AG09319 (cell line): ENCODE data around the gene PLIN3.
"Not testable (repeated sequence)": the region's sequence is repeated elsewhere in the genome, so short reads cannot be mapped to it uniquely, and the experiment has no call there.

Source experiments
- DNase-seq: peaks from one replicate; pipeline ENCODE4 v3.0.0-alpha.2; 2010; ENCODE audit warnings: low read depth; ENCODE audit errors: extremely low read depth
- TF ChIP-seq, protein P1 (sequence below): IDR thresholded peaks from 2 replicates; pipeline ENCODE4 v1.5.1; 2011; ENCODE audit warnings: low read depth, mild to moderate bottlenecking, inconsistent platforms, low read length, moderate library complexity

PLIN3 gene

DNA sequence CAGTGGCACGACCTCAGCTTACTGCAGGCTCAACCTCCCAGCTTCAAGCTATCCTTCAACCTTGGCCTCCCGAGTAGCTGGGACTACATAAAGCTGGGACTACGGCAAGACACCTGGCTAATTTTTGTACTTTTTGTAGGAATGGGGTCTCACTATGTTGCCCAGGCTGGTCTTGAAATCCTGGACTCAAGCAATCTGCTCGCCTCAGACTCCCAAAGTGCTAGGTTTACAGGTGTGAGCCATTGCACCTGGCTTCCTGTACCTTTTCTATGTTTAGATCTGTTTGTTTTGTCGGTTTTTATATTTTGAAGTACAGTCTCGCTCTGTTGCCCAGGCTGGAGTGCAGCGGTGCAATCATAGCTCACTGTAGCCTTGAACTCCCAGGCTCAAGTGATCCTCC, 18.4 kb downstream of the PLIN3 start:
- TF ChIP-seq, protein P1, sequence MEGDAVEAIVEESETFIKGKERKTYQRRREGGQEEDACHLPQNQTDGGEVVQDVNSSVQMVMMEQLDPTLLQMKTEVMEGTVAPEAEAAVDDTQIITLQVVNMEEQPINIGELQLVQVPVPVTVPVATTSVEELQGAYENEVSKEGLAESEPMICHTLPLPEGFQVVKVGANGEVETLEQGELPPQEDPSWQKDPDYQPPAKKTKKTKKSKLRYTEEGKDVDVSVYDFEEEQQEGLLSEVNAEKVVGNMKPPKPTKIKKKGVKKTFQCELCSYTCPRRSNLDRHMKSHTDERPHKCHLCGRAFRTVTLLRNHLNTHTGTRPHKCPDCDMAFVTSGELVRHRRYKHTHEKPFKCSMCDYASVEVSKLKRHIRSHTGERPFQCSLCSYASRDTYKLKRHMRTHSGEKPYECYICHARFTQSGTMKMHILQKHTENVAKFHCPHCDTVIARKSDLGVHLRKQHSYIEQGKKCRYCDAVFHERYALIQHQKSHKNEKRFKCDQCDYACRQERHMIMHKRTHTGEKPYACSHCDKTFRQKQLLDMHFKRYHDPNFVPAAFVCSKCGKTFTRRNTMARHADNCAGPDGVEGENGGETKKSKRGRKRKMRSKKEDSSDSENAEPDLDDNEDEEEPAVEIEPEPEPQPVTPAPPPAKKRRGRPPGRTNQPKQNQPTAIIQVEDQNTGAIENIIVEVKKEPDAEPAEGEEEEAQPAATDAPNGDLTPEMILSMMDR: no peak
- DNase-seq: no peak

DNA sequence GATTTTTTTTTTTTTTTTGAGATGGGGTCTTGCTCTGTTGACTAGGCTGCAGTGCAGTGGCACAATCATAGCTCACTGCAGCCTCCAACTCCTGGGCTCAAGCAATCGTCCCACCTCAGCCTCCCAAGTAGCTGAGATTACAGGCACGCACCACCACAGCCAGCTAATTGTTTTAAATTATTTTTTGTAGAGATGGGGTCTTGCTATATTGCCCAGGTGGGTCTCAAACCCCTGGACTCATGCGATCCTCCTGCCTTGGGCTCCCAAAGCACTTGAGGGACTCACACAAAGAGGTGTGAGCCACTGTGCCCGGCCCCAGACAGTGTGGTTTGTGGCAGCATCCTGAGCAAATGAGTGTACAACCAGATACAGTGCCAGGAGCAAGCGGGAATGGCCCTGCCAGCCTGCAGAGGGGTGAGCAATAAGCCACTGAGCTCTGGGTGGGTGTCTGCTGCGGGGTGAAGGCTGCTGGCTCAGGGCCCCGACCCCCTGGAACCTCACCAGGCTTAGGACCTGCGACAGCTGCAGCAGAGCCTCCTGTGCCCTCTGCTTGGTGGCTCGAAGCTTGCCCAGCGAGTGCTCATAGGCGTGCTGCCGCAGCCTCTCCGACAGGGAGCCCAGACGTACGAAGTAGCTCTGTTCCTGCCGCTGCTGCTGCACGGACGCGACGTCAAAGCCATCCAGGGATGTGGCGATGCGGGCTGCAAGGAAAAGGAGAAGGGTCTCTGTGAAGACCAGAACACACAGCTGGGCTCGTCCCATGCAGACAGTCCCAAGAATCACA, 20.1 kb downstream of the PLIN3 start:
- TF ChIP-seq, protein P1: no peak
- no peak for DNase-seq

DNA sequence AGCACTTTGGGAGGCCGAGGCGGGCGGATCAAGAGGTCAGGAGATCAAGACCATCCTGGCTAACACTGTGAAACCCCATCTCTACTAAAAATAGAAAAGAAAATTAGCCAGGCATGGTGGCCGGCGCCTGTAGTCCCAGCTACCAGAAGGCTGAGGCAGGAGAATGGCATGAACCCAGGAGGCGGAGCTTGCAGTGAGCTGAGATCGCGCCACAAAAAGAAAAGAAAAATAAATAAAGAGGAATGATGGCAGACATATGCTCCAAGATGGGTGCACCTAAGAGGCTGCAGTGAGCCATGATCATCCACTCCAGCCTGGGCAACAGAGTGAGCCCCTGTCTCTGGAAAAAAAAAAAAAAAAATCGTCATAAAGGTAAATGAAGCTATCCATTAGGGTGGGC, 21.5 kb downstream of the PLIN3 start:
- DNase-seq: not testable (repeated sequence)

DNA sequence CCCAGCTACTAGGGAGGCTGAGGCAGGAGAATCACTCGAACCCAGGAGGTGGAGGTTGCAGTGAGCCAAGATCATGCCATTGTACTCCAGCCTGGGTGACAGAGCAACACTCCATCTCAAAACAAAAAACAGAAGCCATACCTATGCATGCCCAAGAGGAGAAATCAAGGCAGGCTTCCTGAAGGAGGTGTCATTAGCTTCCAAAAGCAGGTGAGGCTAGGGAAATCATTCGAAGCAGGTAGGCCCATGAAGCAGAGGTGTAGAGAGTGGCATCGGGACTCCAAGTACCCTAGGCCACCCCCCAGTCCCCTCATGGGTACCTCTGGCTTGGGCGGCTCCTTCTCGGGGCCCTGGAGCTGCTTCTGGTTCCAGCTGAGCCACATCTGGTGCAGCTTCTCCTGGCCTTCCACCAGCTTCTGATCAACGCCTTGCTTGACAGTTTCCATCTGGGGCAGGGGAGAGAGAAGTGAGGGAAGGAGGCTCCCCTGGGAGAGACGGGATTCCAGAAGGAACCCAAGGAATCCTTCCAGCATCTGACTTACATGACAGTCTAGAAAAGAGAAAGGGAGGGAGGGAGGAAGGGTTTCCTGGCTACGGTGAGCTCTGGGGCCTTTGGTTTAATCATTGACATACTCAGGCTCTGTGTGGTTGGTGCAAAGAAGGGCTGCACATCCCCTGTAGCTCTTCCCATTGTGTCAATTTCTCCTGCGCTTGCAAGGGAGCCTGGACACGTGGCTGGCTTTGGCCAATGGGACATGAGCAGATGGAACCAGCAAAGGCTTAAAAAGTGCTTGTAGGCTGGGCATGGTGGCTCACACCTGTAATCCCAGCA, 22.9 kb downstream of the PLIN3 start:
- TF ChIP-seq, protein P1: no peak
- no peak for DNase-seq

DNA sequence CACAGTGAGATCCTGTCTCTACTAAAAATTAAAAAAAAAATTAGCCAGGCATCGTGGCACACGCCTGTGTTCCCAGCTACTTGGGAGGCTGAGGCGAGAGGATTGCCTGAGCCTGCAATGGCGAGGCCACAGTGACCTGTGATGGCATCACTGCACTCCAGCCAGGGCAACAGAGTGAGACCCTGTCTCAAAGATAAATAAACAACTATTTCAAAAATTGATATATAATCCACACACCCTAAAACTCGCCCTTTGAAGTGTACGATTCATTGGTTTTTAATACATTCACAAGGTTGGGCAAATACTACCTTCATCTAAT, 23.9 kb downstream of the PLIN3 start:
- no peak for DNase-seq
- TF ChIP-seq, protein P1: no peak

DNA sequence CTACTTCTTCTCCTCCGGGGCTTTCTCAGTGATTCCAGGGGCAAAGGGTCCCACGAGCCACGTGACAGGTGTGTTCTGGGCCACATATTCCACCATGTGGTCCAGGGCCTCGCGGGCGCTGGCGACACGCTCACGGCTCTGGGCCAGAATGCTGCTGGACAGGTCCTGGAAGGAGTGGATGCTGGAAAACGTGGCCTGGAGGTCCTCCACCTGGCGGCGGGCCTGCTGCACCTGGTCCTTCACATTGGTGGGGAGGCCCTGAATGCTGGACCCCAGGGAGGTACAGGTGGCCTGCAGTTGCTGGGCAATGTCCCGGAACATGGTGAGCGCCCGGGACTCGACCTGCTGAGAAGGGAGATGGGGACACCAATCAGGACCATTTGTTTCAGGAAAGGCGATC, 28.3 kb downstream of the PLIN3 start:
- TF ChIP-seq, protein P1: no peak
- no peak for DNase-seq

DNA sequence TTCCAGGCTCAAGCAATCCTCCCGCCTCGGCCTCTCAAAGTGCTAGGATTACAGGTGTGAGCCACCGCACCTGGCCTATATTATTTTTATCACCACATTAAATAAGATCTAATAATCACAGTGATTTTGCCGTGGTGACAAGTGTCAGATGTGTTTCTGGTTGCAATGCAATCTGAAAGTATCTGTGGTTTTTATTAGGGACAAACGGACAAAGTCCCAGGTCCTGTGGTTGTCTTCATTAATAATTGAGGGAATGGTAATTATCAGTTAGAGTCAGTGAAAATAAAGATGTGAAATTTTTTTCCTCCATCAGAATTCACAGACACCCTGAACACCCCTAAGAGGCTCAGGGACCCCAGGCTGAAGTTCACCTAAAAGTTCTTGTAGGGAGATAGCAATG, 34.7 kb downstream of the PLIN3 start:
- no peak for DNase-seq
- TF ChIP-seq, protein P1: no peak

DNA sequence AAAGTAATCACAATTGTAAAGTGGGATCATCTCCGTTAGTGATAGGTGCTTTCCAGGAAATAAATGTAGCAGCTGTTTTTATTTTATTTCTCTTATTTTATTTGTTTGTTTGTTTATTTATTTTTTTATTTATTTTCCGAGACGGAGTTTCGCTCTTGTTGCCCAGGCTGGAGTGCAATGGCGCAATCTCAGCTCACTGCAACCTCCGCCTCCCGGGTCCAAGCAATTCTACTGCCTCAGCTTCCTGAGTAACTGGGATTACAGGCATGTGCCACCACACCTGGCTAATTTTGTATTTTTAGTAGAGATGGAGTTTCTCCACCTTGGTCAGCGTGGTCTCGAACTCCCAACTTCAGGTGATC, 35.5 kb downstream of the PLIN3 start:
- not testable (repeated sequence) for DNase-seq
